PFSK-1 (cell line): ENCODE measurements around the gene AJM1.

ENCODE experiments used
- FOXP2 ChIP-seq: optimal IDR thresholded peaks from 2 replicates; pipeline ENCODE3; 2011; ENCODE audit warnings: borderline replicate concordance, control low read depth, inconsistent platforms; ENCODE audit not compliant: insufficient read depth; ENCODE audit errors: extremely low read length, extremely low read depth
- POLR2AphosphoS5 ChIP-seq: IDR thresholded peaks from 2 replicates; pipeline ENCODE4 v1.6.1; 2012; ENCODE audit warnings: low read depth, mild to moderate bottlenecking, control low read depth, low read length, moderate library complexity
- SIN3A ChIP-seq: IDR thresholded peaks from 2 replicates; pipeline ENCODE4 v1.6.1; 2012; ENCODE audit warnings: mild to moderate bottlenecking, low read length, moderate library complexity, borderline replicate concordance; ENCODE audit not compliant: insufficient read depth
- TAF1 ChIP-seq: IDR thresholded peaks from 2 replicates; pipeline ENCODE4 v1.6.1; 2012; ENCODE audit warnings: low read length, control low read depth, borderline replicate concordance; ENCODE audit not compliant: insufficient read depth
- TF ChIP-seq, protein P1 (sequence below), 2 experiments: IDR thresholded peaks; 2 replicates each; pipeline versions ENCODE4 v1.6.1 to v1.8.0; 2011 to 2012; ENCODE audit warnings: low read depth in 2 of 2, low read length in 2 of 2, control low read depth in 1 of 2, inconsistent platforms in 1 of 2, mild to moderate bottlenecking in 1 of 2, moderate library complexity in 1 of 2; ENCODE audit not compliant: insufficient read depth in 1 of 2

Gene AJM1

DNA sequence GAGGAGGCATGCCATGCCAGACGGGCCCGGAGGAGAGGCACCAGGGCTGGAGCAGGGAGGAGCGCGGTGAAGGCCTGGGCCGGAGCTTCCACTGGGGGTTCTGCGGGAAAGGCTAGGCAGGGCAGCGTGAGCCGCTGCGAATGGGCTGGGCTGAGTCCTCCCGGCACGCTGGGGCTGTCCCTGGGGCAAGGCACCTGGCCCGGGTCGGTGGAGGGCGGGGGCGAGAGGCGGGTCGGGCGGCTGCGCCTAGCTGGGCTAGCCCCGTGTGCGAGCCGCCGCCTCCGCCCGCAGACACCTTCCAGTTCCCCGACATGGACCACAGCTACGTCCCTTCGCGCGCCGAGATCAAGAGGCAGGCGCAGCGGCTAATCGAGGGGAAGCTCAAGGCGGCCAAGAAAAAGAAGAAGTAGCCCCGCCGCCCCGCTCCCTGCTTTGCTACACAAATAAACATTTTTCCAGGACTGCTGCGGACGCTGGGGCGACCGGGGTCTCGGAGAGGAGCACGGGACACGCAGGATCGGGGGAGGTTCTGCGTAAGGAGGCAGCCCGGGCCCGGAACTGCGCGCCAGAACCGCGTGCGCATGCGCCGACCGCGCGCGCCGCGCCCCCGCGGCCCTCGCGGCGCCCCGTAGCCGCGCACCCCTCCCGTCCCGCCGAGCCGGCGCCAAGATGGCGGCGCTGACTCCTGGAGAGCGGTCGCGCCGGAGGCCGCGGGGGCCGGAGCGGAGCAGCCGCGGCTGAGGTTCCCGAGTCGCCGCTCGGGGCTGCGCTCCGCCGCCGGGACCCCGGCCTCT, 34.8 kb upstream of the AJM1 start, which contains the start of gene RABL6:
Gene RABL6, plus strand, starts transcription at position 668 of the 794 bp plus-strand sequence. CDS start 249 bp downstream, outside the sequence.
- TF ChIP-seq FOXP2, result no peak
- TF ChIP-seq SIN3A, result no peak
- peak; percentile 96 for TF ChIP-seq TAF1
- TF ChIP-seq, protein P1, sequence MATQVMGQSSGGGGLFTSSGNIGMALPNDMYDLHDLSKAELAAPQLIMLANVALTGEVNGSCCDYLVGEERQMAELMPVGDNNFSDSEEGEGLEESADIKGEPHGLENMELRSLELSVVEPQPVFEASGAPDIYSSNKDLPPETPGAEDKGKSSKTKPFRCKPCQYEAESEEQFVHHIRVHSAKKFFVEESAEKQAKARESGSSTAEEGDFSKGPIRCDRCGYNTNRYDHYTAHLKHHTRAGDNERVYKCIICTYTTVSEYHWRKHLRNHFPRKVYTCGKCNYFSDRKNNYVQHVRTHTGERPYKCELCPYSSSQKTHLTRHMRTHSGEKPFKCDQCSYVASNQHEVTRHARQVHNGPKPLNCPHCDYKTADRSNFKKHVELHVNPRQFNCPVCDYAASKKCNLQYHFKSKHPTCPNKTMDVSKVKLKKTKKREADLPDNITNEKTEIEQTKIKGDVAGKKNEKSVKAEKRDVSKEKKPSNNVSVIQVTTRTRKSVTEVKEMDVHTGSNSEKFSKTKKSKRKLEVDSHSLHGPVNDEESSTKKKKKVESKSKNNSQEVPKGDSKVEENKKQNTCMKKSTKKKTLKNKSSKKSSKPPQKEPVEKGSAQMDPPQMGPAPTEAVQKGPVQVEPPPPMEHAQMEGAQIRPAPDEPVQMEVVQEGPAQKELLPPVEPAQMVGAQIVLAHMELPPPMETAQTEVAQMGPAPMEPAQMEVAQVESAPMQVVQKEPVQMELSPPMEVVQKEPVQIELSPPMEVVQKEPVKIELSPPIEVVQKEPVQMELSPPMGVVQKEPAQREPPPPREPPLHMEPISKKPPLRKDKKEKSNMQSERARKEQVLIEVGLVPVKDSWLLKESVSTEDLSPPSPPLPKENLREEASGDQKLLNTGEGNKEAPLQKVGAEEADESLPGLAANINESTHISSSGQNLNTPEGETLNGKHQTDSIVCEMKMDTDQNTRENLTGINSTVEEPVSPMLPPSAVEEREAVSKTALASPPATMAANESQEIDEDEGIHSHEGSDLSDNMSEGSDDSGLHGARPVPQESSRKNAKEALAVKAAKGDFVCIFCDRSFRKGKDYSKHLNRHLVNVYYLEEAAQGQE (IDR thresholded peaks at IDR 0.05; ENCODE audit: insufficient read depth in 1 of 2, low read depth in 2 of 2, low read length in 2 of 2), result no peak
- peak; percentile 73; the same call in 1 of the 2 replicates for TF ChIP-seq POLR2AphosphoS5

DNA sequence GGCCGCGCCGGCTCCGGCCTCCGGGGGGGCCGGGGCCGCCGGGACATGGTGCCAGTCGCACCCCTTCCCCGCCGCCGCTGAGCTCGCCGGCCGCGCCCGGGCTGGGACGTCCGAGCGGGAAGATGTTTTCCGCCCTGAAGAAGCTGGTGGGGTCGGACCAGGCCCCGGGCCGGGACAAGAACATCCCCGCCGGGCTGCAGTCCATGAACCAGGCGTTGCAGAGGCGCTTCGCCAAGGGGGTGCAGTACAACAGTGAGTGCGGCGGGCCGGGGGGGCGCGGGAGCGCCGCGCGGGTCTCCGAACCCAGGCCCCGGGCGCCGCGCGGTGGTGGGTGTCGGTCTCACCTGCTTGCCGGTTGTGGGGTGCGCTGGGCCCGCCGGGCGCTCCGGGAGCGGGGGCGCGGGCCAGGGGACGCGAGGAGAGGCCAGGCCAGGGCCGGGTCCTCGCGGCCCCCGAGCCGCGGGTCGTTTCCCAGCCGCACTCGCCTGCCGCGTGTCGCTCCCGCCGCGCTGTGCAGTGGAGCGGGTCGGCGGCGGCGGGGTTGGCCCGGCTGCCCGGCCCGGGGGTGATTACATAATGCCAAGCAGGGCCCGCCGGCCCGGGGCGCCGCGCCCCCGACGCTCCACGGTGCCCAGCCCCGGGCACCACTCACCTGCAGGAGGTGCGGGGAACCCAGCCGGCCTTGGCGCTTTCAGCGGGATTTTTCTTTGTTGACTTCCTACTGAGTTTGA, 34.0 kb upstream of the AJM1 start:
- TF ChIP-seq TAF1 (no peak), SIN3A (no peak), FOXP2 (no peak), POLR2AphosphoS5 (no peak)
- TF ChIP-seq, protein P1 (IDR thresholded peaks at IDR 0.05; ENCODE audit: insufficient read depth in 1 of 2, low read depth in 2 of 2, low read length in 2 of 2), result no peak

DNA sequence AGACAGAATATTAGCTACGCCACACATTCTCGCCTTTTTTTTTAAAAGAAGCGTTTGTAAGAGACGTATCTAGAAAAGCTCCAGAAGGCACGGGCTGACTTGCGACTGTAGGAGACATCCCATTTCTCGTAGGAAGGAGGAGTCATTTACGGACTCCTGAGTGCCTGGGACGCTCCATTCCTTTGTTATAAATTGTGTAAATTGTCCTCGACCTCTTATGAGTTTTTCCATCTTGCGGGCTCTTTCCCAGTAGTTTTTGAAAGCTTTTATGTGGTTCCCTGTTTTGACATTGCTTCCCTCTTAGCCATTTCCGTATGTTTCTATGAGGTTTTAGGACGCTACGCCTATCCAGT, 33.5 kb upstream of the AJM1 start:
- no peak for TF ChIP-seq TAF1
- no peak for TF ChIP-seq POLR2AphosphoS5
- TF ChIP-seq FOXP2, result no peak
- no peak for TF ChIP-seq SIN3A
- TF ChIP-seq, protein P1 (IDR thresholded peaks at IDR 0.05; ENCODE audit: insufficient read depth in 1 of 2, low read depth in 2 of 2, low read length in 2 of 2), result no peak

DNA sequence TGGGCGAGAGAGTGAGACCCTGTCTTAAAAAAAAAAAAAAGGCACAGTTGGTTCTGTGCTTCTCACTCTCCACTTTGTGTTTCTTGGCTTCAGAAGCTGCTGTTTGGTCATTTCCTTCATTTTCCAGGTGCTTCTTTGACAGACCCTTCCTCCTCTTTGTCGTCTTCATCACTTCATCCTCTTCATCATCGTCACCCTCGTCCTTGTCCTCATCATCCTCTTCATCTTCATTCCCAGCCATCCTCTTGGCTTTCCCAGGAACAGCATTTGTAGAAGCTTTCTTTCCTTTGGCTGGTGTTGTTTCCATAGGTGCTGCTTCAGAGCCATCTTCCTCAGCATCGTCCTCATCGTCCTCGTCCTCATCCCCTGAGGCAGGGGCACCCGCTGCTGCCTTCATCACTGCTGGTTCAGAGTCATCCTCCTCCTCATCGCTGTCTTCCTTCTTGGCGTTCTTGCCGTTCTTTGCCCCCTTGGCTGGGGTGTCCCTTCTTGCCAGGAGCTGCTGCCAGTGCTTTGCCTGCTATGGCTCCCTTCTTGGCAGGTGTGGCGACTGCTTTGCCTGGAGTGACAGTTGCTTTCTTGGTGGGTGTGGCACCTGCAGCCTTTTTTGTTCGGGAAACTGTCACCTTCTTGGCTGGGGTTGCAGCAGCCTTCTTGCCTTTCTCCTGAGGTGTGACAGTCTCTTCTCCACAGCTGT, 27.4 kb upstream of the AJM1 start:
- TF ChIP-seq, protein P1 (IDR thresholded peaks at IDR 0.05; ENCODE audit: insufficient read depth in 1 of 2, low read depth in 2 of 2, low read length in 2 of 2), result no peak
- TF ChIP-seq TAF1 (no peak), FOXP2 (no peak), SIN3A (no peak), POLR2AphosphoS5 (no peak)
